A172 (cell line): ENCODE measurements around the gene RPL4. TPM values are rescaled to one million over a fixed set of nuclear protein-coding genes. Genes with fewer than 3 reads are reported as not detected.
A peak's percentile ranks its signal among the peaks of the same experiment; 100 is the strongest.
"Not testable (repeated sequence)": the region's sequence is repeated elsewhere in the genome, so short reads cannot be mapped to it uniquely, and the experiment has no call there.

ENCODE experiments used
- DNase-seq: peaks from one replicate; pipeline ENCODE4 v3.0.0-alpha.2; 2015; ENCODE audit warnings: low spot score
- total RNA-seq: library from RNA; depleted of rRNA; stranded (reverse); fragments of >200 nt; shearing (Covaris generic); gene quantifications from 2 replicates; pipeline ENCODE4 v1.2.3, GENCODE V29; 2014

RPL4 gene
- total RNA-seq, 1 experiment from 2014 or later, result 2,612 TPM

GRCh38 chr15:66491846-66492245 lies 12.8 kb downstream of the RPL4 start:
- DNase-seq, result no peak

- no peak for DNase-seq
Measured at GRCh38 chr15:66489179-66489791, 15.4 kb downstream of the RPL4 start.

DNA sequence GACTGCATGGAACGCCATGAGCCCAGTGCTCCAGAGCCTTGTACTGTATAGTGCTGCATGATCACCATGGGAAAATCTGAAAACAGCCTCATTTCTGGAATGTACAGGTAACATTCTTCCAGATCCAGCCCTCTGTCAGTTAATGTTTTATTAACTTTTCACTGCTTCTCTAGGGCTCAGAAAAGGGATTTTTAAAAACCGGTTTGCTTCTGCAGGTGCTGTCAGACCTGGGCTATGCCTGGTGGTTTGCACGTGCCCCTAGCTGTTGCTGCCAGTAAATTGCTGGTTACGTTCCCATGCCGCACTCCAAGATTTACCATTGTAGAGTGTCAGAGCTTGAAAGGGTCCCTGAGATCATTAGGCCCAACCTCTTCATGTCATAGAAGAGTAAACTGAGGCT lies 16.1 kb downstream of the RPL4 start:
- no peak for DNase-seq

GRCh38 chr15:66486887-66487286 lies 17.8 kb downstream of the RPL4 start:
- DNase-seq, result no peak

GRCh38 chr15:66484539-66485112 lies 20.0 kb downstream of the RPL4 start:
- no peak for DNase-seq

DNA sequence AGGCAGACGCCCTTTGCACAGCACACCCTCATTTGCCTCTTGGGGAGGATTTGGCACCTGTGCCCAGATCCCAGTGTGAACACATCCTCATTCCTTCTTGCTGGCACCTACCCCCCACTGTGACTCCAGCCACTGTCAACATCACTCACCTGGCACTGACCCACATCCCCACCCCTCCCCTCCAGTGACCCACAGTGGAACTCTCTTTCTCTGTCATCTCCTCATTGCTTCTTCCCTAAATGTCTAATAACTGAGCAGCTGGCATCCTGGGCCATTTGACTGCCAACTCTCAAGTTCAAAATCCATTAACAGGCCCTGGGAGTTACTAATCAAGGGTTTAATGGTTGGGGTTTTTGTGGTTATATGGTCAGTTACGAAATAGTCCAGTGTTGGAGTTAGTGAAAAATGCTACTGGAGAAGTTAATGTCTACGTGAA lies 21.5 kb downstream of the RPL4 start:
- peak; percentile 58 for DNase-seq

DNA sequence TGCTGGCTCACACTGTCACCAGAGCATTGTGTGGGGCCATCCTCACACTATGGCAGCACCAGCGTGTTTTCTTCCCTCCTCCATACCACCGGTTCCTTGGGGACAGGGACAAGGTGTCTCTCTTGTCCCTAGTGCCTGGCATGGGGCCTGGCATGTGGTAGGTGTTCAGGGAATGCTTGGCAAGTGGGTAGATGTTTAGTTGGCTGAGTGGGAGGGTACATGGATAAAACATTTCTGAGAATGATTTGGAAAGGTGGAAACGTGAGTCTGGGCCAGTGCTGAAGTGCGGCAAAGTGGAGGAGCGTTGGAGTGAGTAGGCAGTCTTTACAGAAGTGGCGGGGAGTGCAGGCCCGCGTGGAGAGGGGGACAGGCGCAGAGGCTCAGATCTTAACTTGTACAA lies 22.1 kb downstream of the RPL4 start:
- no peak for DNase-seq

DNA sequence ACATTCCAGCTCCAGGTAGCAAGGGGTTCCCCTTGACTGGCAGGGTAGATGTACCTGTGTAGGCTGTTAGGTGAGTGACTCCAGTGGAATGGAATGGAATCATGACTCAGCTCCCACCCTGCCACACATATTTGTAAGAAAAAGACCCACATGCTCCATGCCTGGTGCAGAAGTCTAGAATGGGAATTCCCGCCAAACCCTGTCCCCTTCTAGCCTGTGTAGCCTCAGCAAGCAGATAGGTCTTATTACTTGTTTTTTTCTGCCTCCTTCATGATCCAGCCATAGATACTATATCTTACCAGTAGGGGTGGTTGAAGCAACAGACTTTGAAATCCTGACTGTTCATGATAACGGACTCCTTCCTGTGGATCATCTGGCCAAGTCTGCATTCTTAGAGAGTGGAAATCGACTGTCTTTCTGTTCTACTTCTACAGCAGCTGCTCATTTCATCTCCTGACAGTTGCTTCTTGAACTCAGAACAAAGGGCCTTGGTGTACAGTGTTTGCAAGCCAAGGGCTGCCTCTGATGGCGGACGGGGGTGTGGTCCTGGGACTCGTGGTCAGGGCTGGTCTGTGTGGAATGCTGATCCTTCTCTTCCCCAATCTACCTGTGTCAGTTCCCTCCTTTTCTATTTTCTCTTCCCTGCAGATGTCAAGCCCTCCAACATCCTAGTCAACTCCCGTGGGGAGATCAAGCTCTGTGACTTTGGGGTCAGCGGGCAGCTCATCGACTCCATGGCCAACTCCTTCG lies 23.4 kb downstream of the RPL4 start:
- DNase-seq, result no peak

GRCh38 chr15:66480267-66480666 lies 24.4 kb downstream of the RPL4 start:
- DNase-seq, result no peak

GRCh38 chr15:66477011-66477410 lies 27.6 kb downstream of the RPL4 start:
- no peak for DNase-seq

- no peak for DNase-seq
Measured at GRCh38 chr15:66476535-66476934, 28.1 kb downstream of the RPL4 start.

- DNase-seq, result no peak
Measured at GRCh38 chr15:66474963-66475362, 29.7 kb downstream of the RPL4 start.

DNA sequence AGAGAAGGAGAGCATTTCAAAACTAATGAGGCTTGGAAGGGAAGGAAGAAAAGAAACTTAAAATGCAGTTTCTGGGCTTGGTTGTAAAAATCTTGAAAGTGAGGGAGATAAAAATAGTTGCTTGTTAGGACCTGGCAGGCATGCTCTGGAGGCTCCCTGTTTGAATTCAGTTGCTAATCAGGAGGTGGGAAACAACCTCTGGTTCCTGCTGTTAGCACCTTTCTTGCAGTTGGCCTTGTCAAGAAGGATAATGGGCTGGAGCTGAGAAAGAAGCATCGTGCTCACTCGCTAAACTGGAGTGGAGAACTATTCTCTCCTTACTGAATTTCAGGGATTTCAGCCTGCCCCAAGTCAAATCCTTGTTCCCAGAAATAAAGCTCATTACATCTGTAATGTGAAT lies 30.5 kb downstream of the RPL4 start:
- no peak for DNase-seq

GRCh38 chr15:66472176-66472999 lies 32.3 kb downstream of the RPL4 start:
- no peak for DNase-seq

- not testable (repeated sequence) for DNase-seq
Measured at GRCh38 chr15:66470825-66471224, 33.8 kb downstream of the RPL4 start.

- not testable (repeated sequence) for DNase-seq
Measured at GRCh38 chr15:66467162-66468040, 37.3 kb downstream of the RPL4 start.

- DNase-seq, result not testable (repeated sequence)
Measured at GRCh38 chr15:66465294-66465693, 39.4 kb downstream of the RPL4 start.

- no peak for DNase-seq
Measured at GRCh38 chr15:66462627-66463026, 42.0 kb downstream of the RPL4 start.

DNA sequence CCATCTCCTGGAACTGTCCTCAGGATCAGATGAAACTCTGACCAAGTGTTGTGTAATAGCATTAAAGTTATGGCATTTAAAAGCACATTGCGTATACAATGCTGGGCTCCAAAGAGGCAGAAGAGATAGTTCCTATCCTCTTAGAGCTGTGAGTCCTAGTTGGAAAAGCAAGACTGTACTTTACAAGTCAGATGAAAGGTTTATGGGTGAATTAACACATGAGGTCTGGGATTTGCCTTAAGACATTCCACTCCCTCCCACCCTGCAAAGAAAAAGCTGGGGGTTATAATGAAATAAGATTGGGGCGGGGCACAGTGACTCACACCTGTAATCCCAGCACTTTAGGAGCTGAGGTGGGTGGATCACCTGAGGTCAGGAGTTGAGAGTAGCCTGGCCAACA lies 42.7 kb downstream of the RPL4 start:
- DNase-seq, result no peak

GRCh38 chr15:66461294-66461693 lies 43.4 kb downstream of the RPL4 start:
- DNase-seq, result not testable (repeated sequence)
